Measurements from ENCODE around the gene MYBPC2.

The MYBPC2 gene

GRCh38 chr19:50513746-50514345, 81.2 kb downstream of the MYBPC2 start, which contains the start of gene ASPDH:
ASPDH (minus strand) TSS chr19:50513913; CDS start chr19:50513823, 90 bp downstream.
- TF ChIP-seq CTCF (conservative IDR thresholded peaks at IDR 0.05; ENCODE audit: low read depth): no peak
- H3K27ac ChIP-seq: no peak within 1 kb of the TSS
- ChIA-PET POLR2A (ENCODE audit: low non-redundant PET) (no interaction called here), CTCF (no interaction called here)
- no peak for DNase-seq (ENCODE audit: low spot score)

DNA sequence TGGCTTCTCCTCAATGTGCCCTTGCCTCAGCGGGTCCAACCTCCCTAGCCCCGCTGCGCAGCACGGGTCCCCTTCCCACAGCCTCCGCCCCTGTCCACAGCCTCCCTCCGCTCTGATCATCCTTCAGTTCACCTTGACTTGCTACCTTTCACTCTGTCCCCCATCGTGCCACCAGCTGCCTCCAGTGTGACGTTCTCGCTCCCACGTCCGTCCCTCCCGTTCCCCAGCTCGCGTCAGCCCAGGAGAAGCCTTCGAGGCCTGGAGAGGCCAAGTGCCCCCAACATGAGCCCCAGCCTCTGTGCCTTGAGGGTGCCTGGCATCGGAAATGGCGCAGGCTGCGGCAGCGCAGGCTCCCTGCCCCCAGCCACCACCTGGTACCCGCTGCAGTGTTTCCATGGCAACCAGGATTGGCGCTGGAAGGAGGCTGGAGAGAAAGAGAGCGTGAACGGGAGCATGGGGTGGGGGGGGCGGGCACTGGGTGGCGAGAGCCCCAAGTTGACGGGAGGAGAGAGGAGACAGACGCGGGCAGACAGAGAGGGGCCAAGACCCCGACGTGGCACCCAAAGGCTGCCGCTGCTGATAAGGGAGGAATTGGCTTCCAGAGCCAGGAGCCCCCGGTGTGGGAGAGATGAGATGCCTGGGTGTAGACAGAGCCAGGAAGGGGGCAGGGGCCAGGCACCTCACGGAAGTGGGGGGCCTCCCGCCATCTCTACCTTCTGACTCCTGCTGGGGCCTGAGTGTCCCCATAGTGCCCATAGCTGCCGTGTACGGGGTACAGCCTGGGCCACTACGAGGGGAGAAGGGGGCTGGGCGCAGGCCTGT, 81.9 kb downstream of the MYBPC2 start:
- H3K27ac ChIP-seq: no peak overlapping the region
- TF ChIP-seq CTCF (conservative IDR thresholded peaks at IDR 0.05; ENCODE audit: low read depth): no peak
- CTCF ChIA-PET: no interaction called here
- DNase-seq (ENCODE audit: low spot score): no peak
- POLR2A ChIA-PET (ENCODE audit: low non-redundant PET): no interaction called here

DNA sequence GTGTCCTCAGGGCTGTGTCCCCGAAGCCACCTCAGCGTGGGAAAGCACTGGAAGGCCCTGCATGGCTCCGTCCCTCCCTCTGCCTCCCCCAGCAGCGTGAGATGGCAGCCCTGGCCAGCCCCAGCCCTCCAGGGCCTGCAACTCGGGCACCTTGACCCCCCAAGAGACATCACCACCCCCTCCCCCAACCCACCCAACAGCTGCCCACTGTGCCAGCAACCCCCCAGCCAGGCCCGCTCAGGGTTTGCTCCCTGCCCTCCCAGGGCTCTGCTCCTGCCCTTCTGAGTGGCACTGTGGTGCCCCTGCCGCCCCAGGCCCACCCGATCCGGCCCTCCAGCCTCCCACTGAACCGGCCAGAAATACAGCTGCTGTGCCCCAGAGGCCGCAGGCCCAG, 82.5 kb downstream of the MYBPC2 start:
- DNase-seq (ENCODE audit: low spot score): no peak
- no peak for TF ChIP-seq CTCF (conservative IDR thresholded peaks at IDR 0.05; ENCODE audit: low read depth)
- ChIA-PET CTCF (no interaction called here), POLR2A (ENCODE audit: low non-redundant PET) (no interaction called here)
- no peak overlapping the region for H3K27ac ChIP-seq
